ENCODE results near the gene SPSB1. TPM values are rescaled to one million over a fixed set of nuclear protein-coding genes. Genes with fewer than 3 reads are reported as not detected.

The SPSB1 gene
- total RNA-seq, 2 donors from 2014 or later: 107 to 171 TPM

- Histone ChIP-seq H3K36me3 (no peaks in the 10 kb centered on the region), H3K27me3 (replicated peaks; ENCODE audit: insufficient read depth) (no peaks in the 10 kb centered on the region), H3K9me3 (no peaks in the 10 kb centered on the region), H3K4me3 (peak overlapping the region; percentile 87), H3K27ac (peak overlapping the region; percentile 87 to 93), H3K4me1 (ENCODE audit: control insufficient read depth in 1 of 2, low read depth in 2 of 2) (peaks cover 35 to 70% of the 10 kb centered on the region in 2 donors)
- ATAC-seq (ENCODE audit: insufficient number of reproducible peaks, low FRiP score, low read depth) (no peak), DNase-seq (ENCODE audit: low spot score) (no peak)
- TF ChIP-seq, protein P1, sequence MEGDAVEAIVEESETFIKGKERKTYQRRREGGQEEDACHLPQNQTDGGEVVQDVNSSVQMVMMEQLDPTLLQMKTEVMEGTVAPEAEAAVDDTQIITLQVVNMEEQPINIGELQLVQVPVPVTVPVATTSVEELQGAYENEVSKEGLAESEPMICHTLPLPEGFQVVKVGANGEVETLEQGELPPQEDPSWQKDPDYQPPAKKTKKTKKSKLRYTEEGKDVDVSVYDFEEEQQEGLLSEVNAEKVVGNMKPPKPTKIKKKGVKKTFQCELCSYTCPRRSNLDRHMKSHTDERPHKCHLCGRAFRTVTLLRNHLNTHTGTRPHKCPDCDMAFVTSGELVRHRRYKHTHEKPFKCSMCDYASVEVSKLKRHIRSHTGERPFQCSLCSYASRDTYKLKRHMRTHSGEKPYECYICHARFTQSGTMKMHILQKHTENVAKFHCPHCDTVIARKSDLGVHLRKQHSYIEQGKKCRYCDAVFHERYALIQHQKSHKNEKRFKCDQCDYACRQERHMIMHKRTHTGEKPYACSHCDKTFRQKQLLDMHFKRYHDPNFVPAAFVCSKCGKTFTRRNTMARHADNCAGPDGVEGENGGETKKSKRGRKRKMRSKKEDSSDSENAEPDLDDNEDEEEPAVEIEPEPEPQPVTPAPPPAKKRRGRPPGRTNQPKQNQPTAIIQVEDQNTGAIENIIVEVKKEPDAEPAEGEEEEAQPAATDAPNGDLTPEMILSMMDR (IDR thresholded peaks at IDR 0.05): no peak
Measured at GRCh38 chr1:9294405-9294773, 1.7 kb downstream of the SPSB1 start.

DNA sequence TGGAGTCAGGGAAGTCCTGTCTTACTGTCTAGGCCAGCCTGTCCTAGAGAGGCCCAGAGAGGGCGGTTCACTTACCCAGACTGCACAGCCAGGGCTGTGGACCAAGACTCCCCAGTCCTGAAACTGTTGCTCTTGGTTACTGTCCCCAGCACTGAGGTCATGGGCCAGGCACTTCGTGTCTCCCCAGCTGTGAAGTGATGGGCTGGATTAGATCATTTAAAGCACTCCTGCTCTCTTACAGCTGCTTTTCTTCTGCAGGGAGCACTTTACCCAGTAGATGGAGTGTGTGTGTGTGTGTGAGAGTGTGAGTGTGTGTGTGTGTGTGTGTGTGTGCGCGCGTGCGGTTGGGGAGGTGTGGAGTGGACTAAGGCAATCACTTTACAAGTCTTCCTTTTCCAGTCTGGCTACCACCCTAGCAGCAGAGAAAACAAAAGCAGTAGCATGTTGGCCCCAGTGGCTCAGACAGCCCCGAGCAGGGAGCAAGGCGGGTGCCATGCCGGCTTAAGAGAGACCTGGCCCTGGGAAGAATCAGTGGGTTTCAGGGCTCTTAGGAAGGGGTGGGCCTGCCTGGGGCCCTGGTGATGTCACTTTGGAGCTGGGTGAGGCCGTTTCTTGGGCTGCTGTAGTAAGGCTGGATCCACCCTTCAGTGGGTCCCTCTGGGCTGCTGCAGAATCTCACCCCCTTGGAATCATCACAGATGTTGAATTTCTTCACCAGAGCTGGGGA lies 2.4 kb downstream of the SPSB1 start:
- no peaks in the 10 kb centered on the region for H3K36me3 ChIP-seq
- no peak for ATAC-seq (ENCODE audit: insufficient number of reproducible peaks, low FRiP score, low read depth)
- H3K4me3 ChIP-seq: peak overlapping the region; percentile 87
- no peaks in the 10 kb centered on the region for H3K27me3 ChIP-seq (replicated peaks; ENCODE audit: insufficient read depth)
- TF ChIP-seq, protein P1 (IDR thresholded peaks at IDR 0.05): no peak
- peak overlapping the region; percentile 87 to 93 for H3K27ac ChIP-seq
- no peaks in the 10 kb centered on the region for H3K9me3 ChIP-seq
- peaks cover 34 to 70% of the 10 kb centered on the region in 2 donors for H3K4me1 ChIP-seq (ENCODE audit: control insufficient read depth in 1 of 2, low read depth in 2 of 2)
- DNase-seq (ENCODE audit: low spot score): no peak

- Histone ChIP-seq H3K36me3 (no peaks in the 10 kb centered on the region), H3K9me3 (no peaks in the 10 kb centered on the region), H3K4me3 (peak overlapping the region; percentile 87), H3K27ac (peak overlapping the region in 1 of 2 donors; percentile 93), H3K4me1 (ENCODE audit: control insufficient read depth in 1 of 2, low read depth in 2 of 2) (peaks cover 25 to 70% of the 10 kb centered on the region in 2 donors), H3K27me3 (replicated peaks; ENCODE audit: insufficient read depth) (no peaks in the 10 kb centered on the region)
- DNase-seq (ENCODE audit: low spot score) (no peak), ATAC-seq (ENCODE audit: insufficient number of reproducible peaks, low FRiP score, low read depth) (no peak)
- TF ChIP-seq, protein P1 (IDR thresholded peaks at IDR 0.05): no peak
Measured at GRCh38 chr1:9295884-9296283, 3.2 kb downstream of the SPSB1 start.

DNA sequence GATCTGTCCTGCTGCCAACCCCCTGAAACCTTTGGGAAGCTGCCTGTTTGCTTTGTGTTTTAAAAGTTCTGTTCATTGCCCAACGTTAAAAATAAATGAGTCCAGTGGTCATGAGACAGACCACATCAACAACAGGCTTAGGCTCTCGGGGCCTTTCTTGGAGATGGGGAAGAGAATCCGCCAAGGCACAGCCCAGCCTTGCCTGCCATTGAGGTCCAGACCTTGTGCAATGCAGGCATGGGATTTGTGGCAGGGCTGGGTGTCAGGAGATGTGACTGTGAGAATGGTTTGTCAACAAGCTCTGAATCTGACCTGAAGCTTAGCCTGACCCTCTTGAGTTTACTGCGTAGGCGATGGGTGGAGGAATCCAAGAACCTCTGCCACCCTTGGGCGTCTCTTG lies 4.2 kb downstream of the SPSB1 start:
- H3K27me3 ChIP-seq (replicated peaks; ENCODE audit: insufficient read depth): no peaks in the 10 kb centered on the region
- TF ChIP-seq, protein P1 (IDR thresholded peaks at IDR 0.05): no peak
- no peaks in the 10 kb centered on the region for H3K9me3 ChIP-seq
- no peak overlapping the region for H3K4me3 ChIP-seq
- peak overlapping the region in 1 of 2 donors; percentile 43 for H3K27ac ChIP-seq
- H3K4me1 ChIP-seq (ENCODE audit: control insufficient read depth in 1 of 2, low read depth in 2 of 2): peaks cover 24 to 72% of the 10 kb centered on the region in 2 donors
- no peak for ATAC-seq (ENCODE audit: insufficient number of reproducible peaks, low FRiP score, low read depth)
- DNase-seq (ENCODE audit: low spot score): no peak
- no peaks in the 10 kb centered on the region for H3K36me3 ChIP-seq

GRCh38 chr1:9297831-9298230 lies 5.1 kb downstream of the SPSB1 start:
- H3K9me3 ChIP-seq: no peaks in the 10 kb centered on the region
- H3K36me3 ChIP-seq: no peaks in the 10 kb centered on the region
- peak overlapping the region in 1 of 2 donors; percentile 43 for H3K27ac ChIP-seq
- TF ChIP-seq, protein P1 (IDR thresholded peaks at IDR 0.05): no peak
- DNase-seq (ENCODE audit: low spot score) (no peak), ATAC-seq (ENCODE audit: insufficient number of reproducible peaks, low FRiP score, low read depth) (no peak)
- H3K4me3 ChIP-seq: no peak overlapping the region
- peaks cover 34 to 78% of the 10 kb centered on the region in 2 donors for H3K4me1 ChIP-seq (ENCODE audit: control insufficient read depth in 1 of 2, low read depth in 2 of 2)
- H3K27me3 ChIP-seq (replicated peaks; ENCODE audit: insufficient read depth): no peaks in the 10 kb centered on the region

Measured in thoracic aorta (tissue), 2 donors.